ENCODE measurements around the gene MIGA2. TPM values are rescaled to one million over a fixed set of nuclear protein-coding genes. Genes with fewer than 3 reads are reported as not detected.

The MIGA2 gene
- total and polyA plus RNA-seq, 2 of the 4 experiments (the other 2 are of a cell fraction), result 12.5 to 25.3 TPM

GRCh38 chr9:129052592-129052991 lies 16.2 kb downstream of the MIGA2 start:
- TF ChIP-seq USF2 (IDR thresholded peaks at IDR 0.05; ENCODE audit: low read depth, low read length) (no peak), ELK1 (IDR thresholded peaks at IDR 0.05; ENCODE audit: borderline replicate concordance, low read depth, low read length) (no peak), MXI1 (IDR thresholded peaks at IDR 0.05; ENCODE audit: borderline replicate concordance, low read depth, low read length) (no peak), MAZ (IDR thresholded peaks at IDR 0.05; ENCODE audit: borderline replicate concordance, low read depth, low read length) (no peak), CHD1 (IDR thresholded peaks at IDR 0.05; ENCODE audit: low read depth, low read length) (no peak), RFX5 (IDR thresholded peaks at IDR 0.05; ENCODE audit: low read depth, low read length) (no peak), MAFK (IDR thresholded peaks at IDR 0.05; ENCODE audit: low read depth, low read length) (no peak), NFE2L2 (IDR thresholded peaks at IDR 0.05; ENCODE audit: low read depth, low read length) (no peak), SMC3 (IDR thresholded peaks at IDR 0.05; ENCODE audit: low read depth, low read length) (no peak), POLR2A (IDR thresholded peaks at IDR 0.05; ENCODE audit: low read depth, low read length) (no peak), FOS (IDR thresholded peaks at IDR 0.05; ENCODE audit: low read depth, low read length) (no peak)
- ATAC-seq (ENCODE audit: low read depth) (no peak), DNase-seq (no peak)
- no peaks in the 10 kb centered on the region for H3K79me1 ChIP-seq (ENCODE audit: low read depth in 1 of 2, low read length in 2 of 2)
- H3K14ac ChIP-seq (replicated peaks; ENCODE audit: low read depth, low read length), result no peak overlapping the region
- H4K5ac ChIP-seq (ENCODE audit: low read depth, low read length), result no peak overlapping the region
- H3K4me2 ChIP-seq (ENCODE audit: low read depth, low read length), result no peak overlapping the region
- peaks cover 4% of the 10 kb centered on the region; the same call in 1 of the 2 replicates for H3K9me1 ChIP-seq (ENCODE audit: insufficient read depth, low read length)
- no peak overlapping the region for H3K9ac ChIP-seq (ENCODE audit: low read depth, low read length)
- BruUV-seq (replicated peaks), result no TSS peak
- no peak overlapping the region for H4K8ac ChIP-seq (ENCODE audit: low read depth in 2 of 2, low read length in 2 of 2)
- intact Hi-C loops (cut with micrococcal nuclease) (no loop called here), dilution Hi-C loops (cut with HindIII; ENCODE audit: low sequenced_read_pairs, unreplicated experiment) (no loop called here), in situ Hi-C loops (cut with MboI; ENCODE audit: low sequenced_read_pairs) (no loop called here)
- H3K4ac ChIP-seq (ENCODE audit: low read depth, low read length), result no peak overlapping the region
- H3K4me1 ChIP-seq (ENCODE audit: control insufficient read depth, insufficient read depth, low read length), result no peaks in the 10 kb centered on the region
- no CpG with 5 or more reads among the region's 8 CpGs for WGBS, 2 experiments (ENCODE audit: extremely low coverage in 2 of 2, insufficient read length in 1 of 2)
- H3K18ac ChIP-seq (ENCODE audit: low read depth, low read length), result no peak overlapping the region
- H3K27me3 ChIP-seq (ENCODE audit: control insufficient read depth, insufficient read depth, low read length), result no peaks in the 10 kb centered on the region
- H2BK15ac ChIP-seq (ENCODE audit: low read depth, low read length), result no peak overlapping the region
- H3K23ac ChIP-seq (ENCODE audit: low read depth, low read length), result no peak overlapping the region
- H2AK9ac ChIP-seq (replicated peaks; ENCODE audit: low read depth, low read length, poor library complexity), result no peak overlapping the region
- CTCF ChIA-PET, result no interaction called here
- peaks cover 32% of the 10 kb centered on the region for H3K36me3 ChIP-seq (ENCODE audit: control insufficient read depth, insufficient read depth, low read length)
- H2BK20ac ChIP-seq (ENCODE audit: low read depth, low read length), result no peak overlapping the region
- no peak overlapping the region for H3K4me3 ChIP-seq (ENCODE audit: insufficient read depth, low read depth, low read length)
- H4K20me1 ChIP-seq (ENCODE audit: insufficient read depth, low read length), result no peaks in the 10 kb centered on the region
- H3K9me3 ChIP-seq (ENCODE audit: control insufficient read depth, insufficient read depth, low read length), result no peaks in the 10 kb centered on the region
- H3K56ac ChIP-seq (ENCODE audit: extremely low read depth, insufficient read depth, low read length), result no peak overlapping the region
- H2AK5ac ChIP-seq (ENCODE audit: low read depth, low read length), result no peak overlapping the region
- POLR2A ChIA-PET (ENCODE audit: unreplicated experiment), result no interaction called here
- H2AFZ ChIP-seq (replicated peaks; ENCODE audit: low read length, poor library complexity), result no peak overlapping the region
- H2BK5ac ChIP-seq (ENCODE audit: low read depth, low read length, poor library complexity, severe bottlenecking), result no peak overlapping the region
- H3K27ac ChIP-seq (ENCODE audit: insufficient read depth, low read length), result no peak overlapping the region
- H2BK120ac ChIP-seq (ENCODE audit: low read depth, low read length), result no peak overlapping the region
- no peak overlapping the region for H4K91ac ChIP-seq (ENCODE audit: insufficient read depth, low read depth, low read length)

All from IMR-90 (cell line).